Common myeloid progenitor, CD34-positive (primary cell): ENCODE data around the gene PRKCB.

Experiments used
- CTCF ChIA-PET: fragments of 350-600 bp; sonication (Branson Sonifier 250); formaldehyde crosslinking; loops from one replicate; lab custom pipeline; 2021; ENCODE audit warnings: antibody characterized with exemption; lab: Charles Lee
- POLR2A ChIA-PET: fragments of 350-600 bp; sonication (Branson Sonifier 250); formaldehyde crosslinking; loops from one replicate; lab custom pipeline; 2021; ENCODE audit warnings: antibody characterized with exemption; lab: Charles Lee
- DNase-seq, 3 donors: peaks; one replicate each; pipeline versions ENCODE4 v3.0.0 to v3.0.0-alpha.2; 2013
- H3K27ac ChIP-seq, 2 experiments: 1 replicate in 1 of 2; 2 replicates in 1 of 2; pipeline ENCODE4 v1.7.0; 2013; ENCODE audit warnings: inconsistent platforms in 2 of 2, low read length in 2 of 2, mild to moderate bottlenecking in 2 of 2, low read depth in 1 of 2, moderate library complexity in 1 of 2; ENCODE audit not compliant: severe bottlenecking in 2 of 2, insufficient read depth in 1 of 2, poor library complexity in 1 of 2
- H3K27me3 ChIP-seq, 5 experiments: replicated peaks in 2 of 5; 1 replicate in 3 of 5; 2 replicates in 2 of 5; pipeline versions ENCODE4 v1.6.1 to v1.7.0; 2013; ENCODE audit warnings: low read length in 4 of 5, mild to moderate bottlenecking in 2 of 5, moderate library complexity in 2 of 5, inconsistent platforms in 1 of 5; ENCODE audit not compliant: insufficient read depth in 5 of 5, control insufficient read depth in 4 of 5
- H3K36me3 ChIP-seq, 4 experiments: 1 replicate in 2 of 4; 2 replicates in 2 of 4; pipeline versions ENCODE4 v1.6.1 to v1.7.0; 2013; ENCODE audit warnings: low read length in 3 of 4, control low read depth in 1 of 4, mild to moderate bottlenecking in 1 of 4; ENCODE audit not compliant: control insufficient read depth in 4 of 4, insufficient read depth in 4 of 4
- H3K4me1 ChIP-seq, 4 experiments: 1 replicate in 3 of 4; 2 replicates in 1 of 4; pipeline versions ENCODE4 v1.6.1 to v1.7.1; 2013; ENCODE audit warnings: low read length in 3 of 4, mild to moderate bottlenecking in 3 of 4, control low read depth in 1 of 4, inconsistent platforms in 1 of 4, moderate library complexity in 1 of 4; ENCODE audit not compliant: control insufficient read depth in 4 of 4, insufficient read depth in 4 of 4; ENCODE audit errors: control extremely low read depth in 1 of 4
- H3K4me3 ChIP-seq, 7 experiments: 1 replicate in 4 of 7; 2 replicates in 3 of 7; pipeline versions ENCODE4 v1.5.1 to v1.7.0; 2013; ENCODE audit warnings: mild to moderate bottlenecking in 7 of 7, low read length in 6 of 7, moderate library complexity in 6 of 7, inconsistent platforms in 2 of 7, low read depth in 2 of 7, control low read depth in 1 of 7; ENCODE audit not compliant: insufficient read depth in 4 of 7, control insufficient read depth in 1 of 7; ENCODE audit errors: extremely low read depth in 1 of 7
- H3K9me3 ChIP-seq, 5 experiments: 1 replicate in 4 of 5; 2 replicates in 1 of 5; pipeline versions ENCODE4 v1.6.1 to v1.7.1; 2013; ENCODE audit warnings: low read length in 4 of 5, mild to moderate bottlenecking in 2 of 5, inconsistent platforms in 1 of 5, low read depth in 1 of 5, moderate library complexity in 1 of 5; ENCODE audit not compliant: control insufficient read depth in 4 of 5, insufficient read depth in 2 of 5; ENCODE audit errors: control extremely low read depth in 1 of 5
- WGBS: methylation state at CpG from one replicate; pipeline ENCODE4 v1.1.5; 2013; ENCODE audit not compliant: insufficient coverage; 5-methylcytosine and 5-hydroxymethylcytosine counted together

Gene PRKCB

DNA sequence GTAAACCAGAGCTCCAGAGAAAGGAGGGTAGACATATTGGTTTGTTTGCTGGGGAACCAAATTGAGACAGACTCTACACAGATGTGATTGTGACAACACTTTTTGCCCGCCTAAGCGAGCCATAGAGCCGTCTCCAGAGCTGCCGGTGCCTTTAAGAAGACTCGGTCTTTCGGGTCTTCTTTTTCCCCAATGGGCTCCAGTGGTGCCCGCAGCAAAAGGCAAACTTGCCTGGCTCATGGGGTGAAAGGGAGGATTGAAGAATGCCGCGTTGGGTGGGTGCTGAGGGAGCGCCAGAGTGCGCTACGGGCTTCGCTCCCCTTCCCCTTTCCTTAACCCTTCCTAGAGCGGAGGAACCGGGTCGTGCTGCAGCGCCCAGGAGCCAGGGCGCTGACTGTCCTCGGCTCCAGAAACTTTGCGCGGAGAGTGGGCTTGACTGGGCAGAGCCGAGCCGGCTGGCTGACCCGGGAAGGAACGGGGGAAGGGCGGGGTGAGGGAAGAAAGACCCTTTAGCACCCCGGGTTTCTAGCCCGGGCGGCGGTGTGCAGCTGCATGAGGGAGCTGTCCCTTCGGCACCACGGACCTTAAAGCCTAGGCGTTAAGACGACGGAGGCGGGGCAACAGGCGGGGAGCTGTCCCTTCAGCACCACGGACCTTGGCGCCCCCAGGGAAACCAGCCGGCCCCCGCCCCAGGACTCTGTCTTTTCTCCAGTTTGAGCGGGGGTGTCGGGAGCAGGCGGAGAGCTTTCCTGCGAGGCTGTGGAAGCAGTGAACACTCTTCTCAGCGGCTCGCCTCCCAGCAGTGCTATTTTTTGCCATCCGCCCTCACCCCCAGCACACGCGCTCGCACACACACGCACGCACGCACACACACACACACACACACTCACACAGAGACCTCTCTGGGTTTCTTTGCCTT lies 419.9 kb downstream of the PRKCB start, which contains the start of gene CACNG3:
TSS of gene CACNG3 (plus strand) at position 880 of the 916 bp plus-strand sequence. CDS start 420 bp downstream, outside the sequence.
- Histone ChIP-seq H3K4me3 (peak within 1 kb of the TSS in 1 of 7 experiments; percentile 6), H3K27me3 (peaks cover 5 to 63% (median 28%) of the 10 kb centered on the region in 5 experiments), H3K9me3 (peaks cover 0 to 2% (median 0%) of the 10 kb centered on the region in 5 experiments), H3K36me3 (no peaks in the 10 kb centered on the region), H3K4me1 (peaks cover 0 to 10% (median 4%) of the 10 kb centered on the region in 4 experiments), H3K27ac (no peak within 1 kb of the TSS)
- WGBS: 6% methylated on average over 47 of the region's 54 CpGs
- ChIA-PET POLR2A (interaction anchor here (0.6 kb wide), 1 partner anchor 117 kb away, joined by 3 read pairs; no protein-coding TSS in a partner anchor), CTCF (interaction anchor here (0.6 to 1.9 kb wide), 5 partner anchors 12 to 243 kb away, joined by 3 to 4 read pairs (median 3); no protein-coding TSS in a partner anchor)
- DNase-seq: peak; percentile 81 to 92 (median 92)

DNA sequence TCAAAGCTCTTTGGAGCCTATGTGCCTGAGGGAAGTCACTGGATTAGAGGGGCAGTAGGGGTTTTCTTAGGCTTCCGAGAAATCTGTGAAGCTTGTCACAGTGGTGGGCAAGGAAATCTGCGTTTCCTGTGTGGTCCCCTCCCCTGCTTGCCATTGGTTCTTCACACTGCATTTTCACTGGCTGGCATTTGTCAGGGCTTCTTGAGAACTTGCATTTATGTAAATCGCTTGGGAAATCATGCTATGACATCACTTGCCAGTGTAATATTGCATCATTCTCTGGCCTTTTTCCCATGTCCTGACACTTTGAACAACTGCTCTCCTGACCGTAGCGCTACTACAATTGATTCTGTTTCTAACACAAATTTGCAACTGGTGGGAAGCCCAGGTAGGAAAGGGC lies 422.2 kb downstream of the PRKCB start:
- POLR2A ChIA-PET: no interaction called here
- H3K4me3 ChIP-seq: no peak overlapping the region
- 47% methylated on average over 5 of the region's 5 CpGs for WGBS

DNA sequence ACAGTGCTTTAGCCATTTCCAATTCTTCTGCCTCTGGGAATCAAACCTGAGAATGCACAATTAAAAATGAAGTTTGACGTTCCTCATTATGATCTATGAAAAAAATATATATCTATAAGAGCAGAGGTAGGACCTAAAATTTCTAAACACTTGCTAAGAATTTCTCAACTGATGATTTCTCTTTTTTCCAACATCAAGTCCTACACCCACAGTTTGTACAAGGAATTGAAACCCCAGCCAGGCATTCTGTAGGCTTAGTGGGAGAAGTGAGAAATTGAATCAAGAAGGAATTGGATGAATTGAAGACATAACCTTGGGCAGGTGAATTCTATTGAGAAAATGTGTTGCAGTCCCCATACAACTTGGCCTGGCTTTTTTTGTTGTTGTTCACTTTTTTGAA lies 423.0 kb downstream of the PRKCB start:
- H3K36me3 ChIP-seq: no peaks in the 10 kb centered on the region
- DNase-seq: no peak
- CTCF ChIA-PET: no interaction called here
- H3K27ac ChIP-seq: no peak overlapping the region
- POLR2A ChIA-PET: no interaction called here
- H3K4me3 ChIP-seq: no peak overlapping the region
- peaks cover 0 to 2% (median 0%) of the 10 kb centered on the region in 5 experiments for H3K9me3 ChIP-seq
- no CpG with 5 or more reads among the region's 1 CpG for WGBS
- peaks cover 5 to 65% (median 25%) of the 10 kb centered on the region in 5 experiments for H3K27me3 ChIP-seq
- H3K4me1 ChIP-seq: peaks cover 0 to 6% (median 3%) of the 10 kb centered on the region in 4 experiments

More for the DNA sequence above, 422.2 kb downstream of the PRKCB start:
- H3K9me3 ChIP-seq: peaks cover 0 to 2% (median 0%) of the 10 kb centered on the region in 5 experiments
- H3K27me3 ChIP-seq: peaks cover 5 to 72% (median 28%) of the 10 kb centered on the region in 5 experiments
- no peak overlapping the region for H3K27ac ChIP-seq
- no peak for DNase-seq
- no peaks in the 10 kb centered on the region for H3K36me3 ChIP-seq
- CTCF ChIA-PET: no interaction called here
- H3K4me1 ChIP-seq: peaks cover 0 to 6% (median 3%) of the 10 kb centered on the region in 4 experiments

DNA sequence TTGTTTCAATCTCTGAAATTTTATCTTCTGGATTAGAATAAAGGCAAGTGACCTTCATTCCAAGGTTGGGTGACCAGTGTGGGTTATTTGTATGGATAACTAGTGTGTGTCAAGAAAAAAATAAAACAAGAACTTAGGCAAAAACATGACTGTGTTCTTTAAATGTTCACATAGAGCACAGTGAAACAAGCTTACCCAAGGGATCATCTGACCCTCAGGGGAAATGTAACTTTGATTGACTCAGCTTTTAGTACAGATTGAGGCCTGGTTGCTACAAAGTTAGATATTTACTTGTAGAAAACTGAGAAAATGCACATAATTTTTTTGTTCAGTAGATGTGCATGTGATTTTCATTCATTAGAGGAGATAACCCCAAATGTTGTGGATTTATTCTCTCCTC lies 427.0 kb downstream of the PRKCB start:
- CTCF ChIA-PET: no interaction called here
- POLR2A ChIA-PET: no interaction called here
- no peak for DNase-seq
- H3K36me3 ChIP-seq: no peaks in the 10 kb centered on the region
- peaks cover 0 to 2% (median 0%) of the 10 kb centered on the region in 5 experiments for H3K9me3 ChIP-seq
- H3K4me1 ChIP-seq: no peaks in the 10 kb centered on the region
- H3K27me3 ChIP-seq: peaks cover 0 to 25% (median 7%) of the 10 kb centered on the region in 5 experiments
- no peak overlapping the region for H3K4me3 ChIP-seq
- no peak overlapping the region for H3K27ac ChIP-seq
